Measurements from ENCODE around the gene KCNE1.

The KCNE1 gene

DNA sequence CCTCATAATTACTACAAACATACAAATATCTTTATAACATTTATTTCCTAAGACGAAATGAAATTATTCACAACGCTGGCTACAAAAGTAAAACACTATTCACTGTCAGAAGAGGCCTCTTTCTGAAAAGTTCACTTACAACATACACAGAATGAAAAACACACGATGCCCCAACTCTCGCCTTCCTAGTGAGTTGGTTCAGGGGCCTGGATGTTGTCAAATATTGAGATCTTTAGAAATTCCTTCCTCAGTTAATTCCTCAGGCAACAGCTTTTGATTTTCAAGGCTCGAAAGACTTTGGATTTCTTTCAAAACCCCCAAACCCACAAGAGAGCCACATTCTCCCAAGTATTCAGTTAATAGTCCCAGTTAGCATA is 14.2 kb upstream of the KCNE1 start:
- no peak for DNase-seq (ENCODE audit: low read depth)
- TF ChIP-seq CTCF (IDR thresholded peaks at IDR 0.05; ENCODE audit: low read depth, low read length), result no peak
- no peak for TF ChIP-seq POLR2A (IDR thresholded peaks at IDR 0.05; ENCODE audit: extremely low read depth, insufficient read length)
- TF ChIP-seq, protein P1, sequence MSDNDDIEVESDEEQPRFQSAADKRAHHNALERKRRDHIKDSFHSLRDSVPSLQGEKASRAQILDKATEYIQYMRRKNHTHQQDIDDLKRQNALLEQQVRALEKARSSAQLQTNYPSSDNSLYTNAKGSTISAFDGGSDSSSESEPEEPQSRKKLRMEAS (IDR thresholded peaks at IDR 0.05; ENCODE audit: low read depth, low read length), result no peak
- TF ChIP-seq MYC (IDR thresholded peaks at IDR 0.05; ENCODE audit: low read depth, low read length), result no peak
- H3K4me3 ChIP-seq (ENCODE audit: low read depth, low read length), result no peak overlapping the region

DNA sequence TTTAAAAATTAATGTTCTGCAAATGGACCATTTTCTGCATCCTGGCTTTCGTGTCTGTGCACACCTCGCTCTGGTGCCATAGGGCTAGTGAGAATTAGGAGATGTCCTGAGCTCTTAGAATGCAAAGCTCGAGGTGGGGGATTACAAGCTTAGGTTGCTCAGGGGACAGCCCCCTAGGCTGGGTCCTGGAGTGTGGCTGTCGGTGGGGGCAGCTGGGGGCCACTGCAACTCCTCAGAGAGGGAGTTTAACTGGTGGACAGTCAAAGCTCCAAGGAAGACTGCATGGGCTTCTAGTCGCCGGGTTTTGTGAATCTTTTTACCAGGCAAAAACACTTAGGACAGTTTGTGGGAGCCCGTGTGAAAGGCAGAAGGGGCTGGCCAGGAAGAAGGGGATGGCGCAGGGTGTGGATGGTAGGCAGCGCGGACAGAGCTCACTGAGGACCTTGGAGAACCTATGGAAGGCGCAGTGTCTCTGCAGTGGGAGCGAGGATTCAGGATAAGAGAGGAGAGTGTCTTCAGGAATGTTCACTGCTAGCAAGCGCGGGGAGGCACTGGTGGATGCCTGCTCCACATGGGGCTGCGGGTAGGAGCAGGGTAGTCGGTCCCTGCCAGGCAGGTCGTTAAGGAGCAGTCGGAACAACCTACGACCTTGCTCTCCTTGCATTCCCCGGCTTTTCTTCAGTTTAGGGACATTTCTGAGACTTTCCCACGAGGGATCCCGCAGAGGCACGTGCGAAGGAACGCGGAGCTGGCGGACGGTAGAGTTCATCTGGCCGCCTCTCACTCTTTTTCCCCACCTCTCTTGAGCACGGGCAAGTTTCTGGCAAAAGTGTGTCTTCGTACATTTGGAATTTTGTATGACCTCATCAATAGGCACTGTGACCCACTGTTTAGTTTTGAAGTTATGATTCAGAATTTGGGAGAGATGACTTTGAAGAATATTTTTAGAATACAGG is 12.9 kb upstream of the KCNE1 start:
- H3K4me3 ChIP-seq (ENCODE audit: low read depth, low read length), result no peak overlapping the region
- DNase-seq (ENCODE audit: low read depth), result no peak
- TF ChIP-seq MYC (IDR thresholded peaks at IDR 0.05; ENCODE audit: low read depth, low read length) (no peak), POLR2A (IDR thresholded peaks at IDR 0.05; ENCODE audit: extremely low read depth, insufficient read length) (no peak), CTCF (IDR thresholded peaks at IDR 0.05; ENCODE audit: low read depth, low read length) (no peak)
- TF ChIP-seq, protein P1 (IDR thresholded peaks at IDR 0.05; ENCODE audit: low read depth, low read length), result no peak

DNA sequence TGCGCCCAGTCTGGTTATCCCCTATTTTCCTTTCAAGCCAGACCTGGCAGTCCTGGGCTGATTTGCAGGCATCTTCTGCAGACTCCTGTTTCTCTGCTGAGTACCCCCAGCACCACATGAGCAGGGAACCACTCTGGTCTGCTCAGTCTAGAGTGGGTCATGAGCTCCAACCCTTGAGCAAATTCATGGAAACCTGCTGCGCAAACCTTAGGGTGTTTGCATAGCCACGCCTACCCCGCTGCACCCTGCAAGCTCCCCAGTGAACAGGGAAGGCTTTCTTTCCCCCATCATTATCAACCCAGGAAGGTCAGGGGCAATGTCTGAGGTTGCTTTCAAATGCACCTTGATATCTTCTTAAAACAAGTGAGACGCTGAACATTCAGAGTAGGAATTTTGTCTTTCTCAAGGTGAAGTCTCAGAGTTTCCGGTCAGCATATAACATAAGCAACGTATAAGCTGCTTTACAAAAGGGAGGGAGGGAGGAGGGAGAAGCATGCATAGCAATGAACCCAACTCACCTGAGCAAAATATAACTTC is 11.1 kb upstream of the KCNE1 start:
- no peak for TF ChIP-seq POLR2A (IDR thresholded peaks at IDR 0.05; ENCODE audit: extremely low read depth, insufficient read length)
- no peak for TF ChIP-seq CTCF (IDR thresholded peaks at IDR 0.05; ENCODE audit: low read depth, low read length)
- no peak for DNase-seq (ENCODE audit: low read depth)
- H3K4me3 ChIP-seq (ENCODE audit: low read depth, low read length), result no peak overlapping the region

DNA sequence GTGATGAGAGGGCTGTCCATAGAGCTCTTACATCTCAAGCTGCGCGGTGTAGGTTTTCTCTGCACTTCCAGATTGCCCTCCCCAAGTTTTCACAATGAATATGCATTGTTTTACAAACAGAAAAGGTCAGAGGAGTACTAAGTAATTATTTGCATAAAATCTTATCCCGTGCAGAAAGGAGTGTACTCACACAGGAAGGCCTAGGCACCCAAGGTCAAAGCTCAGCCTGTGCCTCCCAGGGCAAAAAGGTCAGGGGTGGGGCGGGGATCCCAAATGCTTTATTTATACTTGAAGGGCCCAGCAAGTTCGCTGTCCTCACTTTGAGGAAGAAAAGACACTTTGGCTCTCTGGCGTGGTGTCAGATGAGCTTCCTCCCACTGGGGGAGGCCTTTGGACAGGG is 10.3 kb upstream of the KCNE1 start:
- no peak for DNase-seq (ENCODE audit: low read depth)
- TF ChIP-seq CTCF (IDR thresholded peaks at IDR 0.05; ENCODE audit: low read depth, low read length) (no peak), POLR2A (IDR thresholded peaks at IDR 0.05; ENCODE audit: extremely low read depth, insufficient read length) (no peak), MYC (IDR thresholded peaks at IDR 0.05; ENCODE audit: low read depth, low read length) (no peak)
- TF ChIP-seq, protein P1 (IDR thresholded peaks at IDR 0.05; ENCODE audit: low read depth, low read length), result no peak

DNA sequence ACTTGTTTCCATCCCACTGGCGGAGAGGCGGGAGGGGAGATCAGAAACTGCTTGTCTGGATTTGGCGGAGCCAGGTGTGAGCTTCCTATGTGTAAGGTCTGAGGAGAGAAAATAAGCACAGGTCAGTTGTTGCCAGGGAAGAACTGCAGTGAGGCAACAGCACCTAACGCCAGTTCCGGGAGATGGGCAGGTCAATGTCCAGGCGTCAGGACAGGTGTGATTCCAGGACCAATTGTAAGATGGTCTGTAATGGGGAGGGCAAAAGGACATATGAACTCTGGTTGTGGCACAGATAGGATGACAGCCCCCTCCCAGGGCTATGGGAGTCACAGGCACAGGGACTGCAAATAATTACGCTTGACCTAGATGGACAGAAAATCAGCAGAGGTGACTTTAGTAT is 9.6 kb upstream of the KCNE1 start:
- H3K4me3 ChIP-seq (ENCODE audit: low read depth, low read length), result no peak overlapping the region
- DNase-seq (ENCODE audit: low read depth), result no peak
- no peak for TF ChIP-seq CTCF (IDR thresholded peaks at IDR 0.05; ENCODE audit: low read depth, low read length)
- no peak for TF ChIP-seq POLR2A (IDR thresholded peaks at IDR 0.05; ENCODE audit: extremely low read depth, insufficient read length)
- TF ChIP-seq, protein P1 (IDR thresholded peaks at IDR 0.05; ENCODE audit: low read depth, low read length), result no peak

More for the DNA sequence above, 10.3 kb upstream of the KCNE1 start:
- no peak overlapping the region for H3K4me3 ChIP-seq (ENCODE audit: low read depth, low read length)

All from NB4 (cell line).